Right atrium auricular region (tissue), 2 donors: ENCODE results near the gene APLF. TPM values are rescaled to one million over a fixed set of nuclear protein-coding genes. Genes with fewer than 3 reads are reported as not detected.

Experiments used
- DNase-seq: peaks from one replicate; pipeline ENCODE4 v3.0.0-alpha.2; 2019; ENCODE audit warnings: low spot score
- H3K27ac ChIP-seq, 2 donors: fragments of 200-600 bp; sonication (generic); 1 replicate in 1 of 2; 2 replicates in 1 of 2; pipeline ENCODE4 v1.5.1; 2016 to 2019
- H3K27me3 ChIP-seq, 2 donors: fragments of 200-600 bp; sonication (generic); one replicate each; pipeline versions ENCODE4 v1.5.1 to v1.6.0; 2017 to 2019
- H3K36me3 ChIP-seq: fragments of 200-600 bp; sonication (generic); one replicate; pipeline ENCODE4 v1.5.1; 2016
- H3K4me1 ChIP-seq, 2 donors: fragments of 200-600 bp; sonication (generic); one replicate each; pipeline versions ENCODE4 v1.5.1 to v1.6.0; 2017 to 2019
- H3K4me3 ChIP-seq, 2 donors: fragments of 200-600 bp; sonication (generic); 1 replicate in 1 of 2; 2 replicates in 1 of 2; pipeline ENCODE4 v1.5.1; 2017 to 2019; ENCODE audit warnings: mild to moderate bottlenecking in 1 of 2, moderate library complexity in 1 of 2
- H3K9me3 ChIP-seq, 2 donors: fragments of 200-600 bp; sonication (generic); one replicate each; pipeline ENCODE4 v1.5.1; 2019
- CTCF ChIP-seq, 2 donors: fragments of 200-600 bp; sonication (generic); IDR thresholded peaks; one replicate each; pipeline ENCODE4 v1.5.1; 2019; ENCODE audit warnings: antibody characterized with exemption in 2 of 2
- total RNA-seq, 2 donors: library from RNA; depleted of rRNA; stranded (reverse); fragments of >200 nt; gene quantifications; one replicate each; pipeline ENCODE4 v1.1.0, GENCODE V29; 2016

The APLF gene
- total RNA-seq, 2 donors from 2014 or later, result 4.2 to 8.2 TPM

DNA sequence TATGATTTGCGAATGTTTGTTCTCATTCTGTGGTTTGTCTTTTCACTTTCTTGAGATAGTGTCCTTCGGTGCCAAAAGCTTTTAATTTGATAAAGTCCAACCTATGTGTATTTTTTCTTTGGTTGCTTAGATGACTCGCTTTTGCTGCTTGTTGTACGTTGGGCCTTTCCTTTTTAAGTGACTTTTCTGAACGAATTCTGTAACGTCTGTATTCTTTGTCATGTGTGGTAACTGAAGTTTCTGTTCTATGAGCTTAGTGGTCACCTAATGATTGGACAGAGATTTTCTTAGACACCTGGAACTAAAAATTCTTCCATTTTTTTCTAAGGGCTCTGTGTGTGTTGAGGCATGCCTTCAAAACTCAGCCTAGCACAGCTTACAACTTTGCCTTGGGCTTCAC lies 156.4 kb downstream of the APLF start:
- Histone ChIP-seq H3K4me3 (no peak overlapping the region), H3K9me3 (peaks cover 0 to 22% of the 10 kb centered on the region in 2 donors), H3K27ac (no peak overlapping the region), H3K4me1 (no peaks in the 10 kb centered on the region), H3K36me3 (no peaks in the 10 kb centered on the region), H3K27me3 (no peaks in the 10 kb centered on the region)
- no peak for DNase-seq
- TF ChIP-seq CTCF (IDR thresholded peaks at IDR 0.05), result no peak

GRCh38 chr2:68627615-68628014 lies 160.2 kb downstream of the APLF start:
- Histone ChIP-seq H3K27ac (no peak overlapping the region), H3K9me3 (peaks cover 0 to 14% of the 10 kb centered on the region in 2 donors), H3K27me3 (no peaks in the 10 kb centered on the region), H3K36me3 (no peaks in the 10 kb centered on the region), H3K4me3 (no peak overlapping the region), H3K4me1 (no peaks in the 10 kb centered on the region)
- TF ChIP-seq CTCF (IDR thresholded peaks at IDR 0.05), result no peak
- no peak for DNase-seq

Other genes starting within 250 kb of the APLF start
- gene PPP3R1, start 215.1 kb upstream of the APLF start, total RNA-seq, result 10 to 100 TPM; 16.7 to 18.4 TPM
- 10 to 100 TPM in 1 of 2 donors, 1 to 10 TPM in 1; 9.9 to 24.9 TPM for gene CNRIP1, start 147.6 kb upstream of the APLF start, total RNA-seq
- gene PLEK, start 102.3 kb upstream of the APLF start, total RNA-seq, result 1 to 10 TPM; 3.1 to 4.4 TPM
- gene FBXO48, start 291 bp upstream of the APLF start, total RNA-seq, result under 1 TPM; 0.33 to 0.67 TPM
- not detected for gene PROKR1, start 176.0 kb downstream of the APLF start, total RNA-seq